ENCODE measurements around the gene PALS1. TPM values are rescaled to one million over a fixed set of nuclear protein-coding genes. Genes with fewer than 3 reads are reported as not detected.

PALS1 gene
- 10 to 100 TPM; 10.6 to 14.5 (median 12.8) TPM for total RNA-seq

- H3K4me3 Mint-ChIP-seq = peak within 1 kb of the TSS; percentile 88
- peaks cover 22% of the 10 kb centered on the region for H3K4me1 Mint-ChIP-seq (ENCODE audit: low read depth)
- ATAC-seq (peak; percentile 61 to 63), DNase-seq (peak; percentile 15)
- H3K36me3 Mint-ChIP-seq (ENCODE audit: insufficient read depth) = no peaks in the 10 kb centered on the region
- no peaks in the 10 kb centered on the region for H3K27me3 Mint-ChIP-seq (ENCODE audit: low read depth)
- H3K9me3 Mint-ChIP-seq = no peaks in the 10 kb centered on the region
These were observed at the start of gene PALS1 for GRCh38 chr14:67241411-67242167. TSS of gene PALS1 (plus strand) at chr14:67241435. CDS start at chr14:67279171, 37,736 bp downstream.

GRCh38 chr14:67191768-67192290 lies 49.4 kb upstream of the PALS1 start:
- ATAC-seq (no peak), DNase-seq (no peak)
- H3K36me3 Mint-ChIP-seq (ENCODE audit: insufficient read depth) = no peaks in the 10 kb centered on the region
- no peaks in the 10 kb centered on the region for H3K9me3 Mint-ChIP-seq
- no peak overlapping the region for H3K4me3 Mint-ChIP-seq
- H3K27me3 Mint-ChIP-seq (ENCODE audit: low read depth) = no peaks in the 10 kb centered on the region
- H3K4me1 Mint-ChIP-seq (ENCODE audit: low read depth) = peaks cover 11% of the 10 kb centered on the region

- no peak overlapping the region for H3K4me3 Mint-ChIP-seq
- H3K4me1 Mint-ChIP-seq (ENCODE audit: low read depth) = peaks cover 11% of the 10 kb centered on the region
- no peaks in the 10 kb centered on the region for H3K36me3 Mint-ChIP-seq (ENCODE audit: insufficient read depth)
- no peaks in the 10 kb centered on the region for H3K9me3 Mint-ChIP-seq
- no peak for DNase-seq
- no peak for ATAC-seq
- H3K27me3 Mint-ChIP-seq (ENCODE audit: low read depth) = no peaks in the 10 kb centered on the region
These were observed 48.9 kb upstream of the PALS1 start for GRCh38 chr14:67192366-67192765.

GRCh38 chr14:67195279-67195678 lies 46.0 kb upstream of the PALS1 start:
- no peak overlapping the region for H3K4me3 Mint-ChIP-seq
- H3K27me3 Mint-ChIP-seq (ENCODE audit: low read depth) = no peaks in the 10 kb centered on the region

GRCh38 chr14:67199016-67199415 lies 42.2 kb upstream of the PALS1 start:
- Mint-ChIP-seq H3K27me3 (ENCODE audit: low read depth) (peaks cover 2% of the 10 kb centered on the region), H3K9me3 (no peaks in the 10 kb centered on the region), H3K36me3 (ENCODE audit: insufficient read depth) (no peaks in the 10 kb centered on the region), H3K4me1 (ENCODE audit: low read depth) (no peaks in the 10 kb centered on the region), H3K4me3 (no peak overlapping the region)
- ATAC-seq (no peak), DNase-seq (no peak)

More at GRCh38 chr14:67195279-67195678, 46.0 kb upstream of the PALS1 start:
- no peak for ATAC-seq
- H3K36me3 Mint-ChIP-seq (ENCODE audit: insufficient read depth) = no peaks in the 10 kb centered on the region
- H3K4me1 Mint-ChIP-seq (ENCODE audit: low read depth) = no peaks in the 10 kb centered on the region
- H3K9me3 Mint-ChIP-seq = no peaks in the 10 kb centered on the region
- no peak for DNase-seq

- ATAC-seq = no peak
- Mint-ChIP-seq H3K4me3 (no peak overlapping the region), H3K36me3 (ENCODE audit: insufficient read depth) (no peaks in the 10 kb centered on the region)
These were observed 33.4 kb upstream of the PALS1 start for GRCh38 chr14:67207810-67208209.

GRCh38 chr14:67218126-67218525 lies 23.1 kb upstream of the PALS1 start:
- ATAC-seq (no peak), DNase-seq (no peak)
- Mint-ChIP-seq H3K9me3 (no peaks in the 10 kb centered on the region), H3K36me3 (ENCODE audit: insufficient read depth) (no peaks in the 10 kb centered on the region), H3K27me3 (ENCODE audit: low read depth) (no peaks in the 10 kb centered on the region), H3K4me3 (no peak overlapping the region), H3K4me1 (ENCODE audit: low read depth) (no peaks in the 10 kb centered on the region)

More at GRCh38 chr14:67207810-67208209, 33.4 kb upstream of the PALS1 start:
- Mint-ChIP-seq H3K4me1 (ENCODE audit: low read depth) (no peaks in the 10 kb centered on the region), H3K27me3 (ENCODE audit: low read depth) (peaks cover 10% of the 10 kb centered on the region), H3K9me3 (no peaks in the 10 kb centered on the region)
- no peak for DNase-seq

- no peak for ATAC-seq
- Mint-ChIP-seq H3K27me3 (ENCODE audit: low read depth) (peaks cover 2% of the 10 kb centered on the region), H3K9me3 (no peaks in the 10 kb centered on the region)
These were observed 19.8 kb upstream of the PALS1 start for GRCh38 chr14:67221248-67221981.

GRCh38 chr14:67221982-67222328 lies 19.3 kb upstream of the PALS1 start:
- no peaks in the 10 kb centered on the region for H3K36me3 Mint-ChIP-seq (ENCODE audit: insufficient read depth)
- H3K4me3 Mint-ChIP-seq = no peak overlapping the region
- DNase-seq (no peak), ATAC-seq (no peak)
- H3K4me1 Mint-ChIP-seq (ENCODE audit: low read depth) = no peaks in the 10 kb centered on the region
- H3K9me3 Mint-ChIP-seq = no peaks in the 10 kb centered on the region
- peaks cover 4% of the 10 kb centered on the region for H3K27me3 Mint-ChIP-seq (ENCODE audit: low read depth)

More at GRCh38 chr14:67221248-67221981, 19.8 kb upstream of the PALS1 start:
- H3K4me3 Mint-ChIP-seq = no peak overlapping the region
- no peak for DNase-seq
- no peaks in the 10 kb centered on the region for H3K36me3 Mint-ChIP-seq (ENCODE audit: insufficient read depth)
- H3K4me1 Mint-ChIP-seq (ENCODE audit: low read depth) = no peaks in the 10 kb centered on the region

- H3K4me3 Mint-ChIP-seq = no peak overlapping the region
- peaks cover 4% of the 10 kb centered on the region for H3K27me3 Mint-ChIP-seq (ENCODE audit: low read depth)
- H3K4me1 Mint-ChIP-seq (ENCODE audit: low read depth) = no peaks in the 10 kb centered on the region
- H3K36me3 Mint-ChIP-seq (ENCODE audit: insufficient read depth) = no peaks in the 10 kb centered on the region
- DNase-seq (no peak), ATAC-seq (no peak)
- H3K9me3 Mint-ChIP-seq = no peaks in the 10 kb centered on the region
These were observed 15.7 kb upstream of the PALS1 start for GRCh38 chr14:67225523-67225922.

GRCh38 chr14:67228325-67228984 lies 12.8 kb upstream of the PALS1 start:
- Mint-ChIP-seq H3K4me3 (no peak overlapping the region), H3K9me3 (no peaks in the 10 kb centered on the region)

GRCh38 chr14:67232066-67232465 lies 9.2 kb upstream of the PALS1 start:
- Mint-ChIP-seq H3K36me3 (ENCODE audit: insufficient read depth) (no peaks in the 10 kb centered on the region), H3K4me1 (ENCODE audit: low read depth) (no peaks in the 10 kb centered on the region), H3K4me3 (no peak overlapping the region), H3K9me3 (no peaks in the 10 kb centered on the region), H3K27me3 (ENCODE audit: low read depth) (no peaks in the 10 kb centered on the region)
- DNase-seq (no peak), ATAC-seq (no peak)

More at GRCh38 chr14:67228325-67228984, 12.8 kb upstream of the PALS1 start:
- H3K4me1 Mint-ChIP-seq (ENCODE audit: low read depth) = no peaks in the 10 kb centered on the region
- DNase-seq (no peak), ATAC-seq (no peak)
- peaks cover 4% of the 10 kb centered on the region for H3K27me3 Mint-ChIP-seq (ENCODE audit: low read depth)
- no peaks in the 10 kb centered on the region for H3K36me3 Mint-ChIP-seq (ENCODE audit: insufficient read depth)

- Mint-ChIP-seq H3K27me3 (ENCODE audit: low read depth) (no peaks in the 10 kb centered on the region), H3K36me3 (ENCODE audit: insufficient read depth) (no peaks in the 10 kb centered on the region), H3K4me1 (ENCODE audit: low read depth) (no peaks in the 10 kb centered on the region), H3K9me3 (no peaks in the 10 kb centered on the region), H3K4me3 (no peak overlapping the region)
- ATAC-seq = no peak
- DNase-seq = no peak
These were observed 8.6 kb upstream of the PALS1 start for GRCh38 chr14:67232621-67233020.

- Mint-ChIP-seq H3K9me3 (no peaks in the 10 kb centered on the region), H3K27me3 (ENCODE audit: low read depth) (no peaks in the 10 kb centered on the region), H3K36me3 (ENCODE audit: insufficient read depth) (no peaks in the 10 kb centered on the region), H3K4me1 (ENCODE audit: low read depth) (peaks cover 14% of the 10 kb centered on the region), H3K4me3 (no peak overlapping the region)
- ATAC-seq (no peak), DNase-seq (no peak)
These were observed 3.6 kb upstream of the PALS1 start for GRCh38 chr14:67237591-67237990.
